Measurements from ENCODE around the gene ANKRD22.
"Not testable (repeated sequence)": the region's sequence is repeated elsewhere in the genome, so short reads cannot be mapped to it uniquely, and the experiment has no call there.

ANKRD22 gene

GRCh38 chr10:88851706-88852105 lies at the start of gene ANKRD22:
TSS of gene ANKRD22 (minus strand) at chr10:88851844. CDS start at chr10:88851607, 237 bp downstream.
- no peak for DNase-seq

GRCh38 chr10:88899886-88900285 lies 48.2 kb upstream of the ANKRD22 start:
- DNase-seq: no peak

- DNase-seq: no peak
Measured at GRCh38 chr10:88898727-88899126, 47.1 kb upstream of the ANKRD22 start.

GRCh38 chr10:88896994-88897853 lies 45.6 kb upstream of the ANKRD22 start:
- DNase-seq: no peak

- DNase-seq: no peak
Measured at GRCh38 chr10:88896372-88896993, 44.8 kb upstream of the ANKRD22 start.

- no peak for DNase-seq
Measured at GRCh38 chr10:88895250-88895649, 43.6 kb upstream of the ANKRD22 start.

GRCh38 chr10:88893611-88894010 lies 42.0 kb upstream of the ANKRD22 start:
- no peak for DNase-seq

- no peak for DNase-seq
Measured at GRCh38 chr10:88892222-88892967, 40.8 kb upstream of the ANKRD22 start.

- no peak for DNase-seq
Measured at GRCh38 chr10:88890681-88891381, 39.2 kb upstream of the ANKRD22 start.

- DNase-seq: no peak
Measured at GRCh38 chr10:88889559-88890337, 38.1 kb upstream of the ANKRD22 start.

- DNase-seq: no peak
Measured at GRCh38 chr10:88888810-88889445, 37.3 kb upstream of the ANKRD22 start.

- no peak for DNase-seq
Measured at GRCh38 chr10:88886557-88886956, 34.9 kb upstream of the ANKRD22 start.

- no peak for DNase-seq
Measured at GRCh38 chr10:88883448-88883809, 31.8 kb upstream of the ANKRD22 start.

GRCh38 chr10:88882646-88883447 lies 31.2 kb upstream of the ANKRD22 start:
- not testable (repeated sequence) for DNase-seq

- DNase-seq: no peak
Measured at GRCh38 chr10:88881922-88882645, 30.4 kb upstream of the ANKRD22 start.

- no peak for DNase-seq
Measured at GRCh38 chr10:88881320-88881719, 29.7 kb upstream of the ANKRD22 start.

GRCh38 chr10:88880282-88881076 lies 28.8 kb upstream of the ANKRD22 start:
- peak; percentile 9 for DNase-seq

GRCh38 chr10:88879534-88880281 lies 28.1 kb upstream of the ANKRD22 start, which contains the start of gene STAMBPL1:
TSS of gene STAMBPL1 (plus strand) at chr10:88880245. CDS start at chr10:88901709, 21,464 bp downstream.
- no peak for DNase-seq
